Activated CD4-positive, CD25-positive, alpha-beta regulatory T cell treated with anti-CD3 and anti-CD28 coated beads, Interleukin-2, amount 50 U/mL, for 24 hours (primary cell): ENCODE measurements around the gene HAPSTR1.
A peak's percentile ranks its signal among the peaks of the same experiment; 100 is the strongest.
"Not testable (repeated sequence)": the region's sequence is repeated elsewhere in the genome, so short reads cannot be mapped to it uniquely, and the experiment has no call there.

ENCODE experiments used
- ATAC-seq, 2 donors: fragments of 150-1000 bp; cut with Tn5 transposase; one replicate each; pipeline ENCODE4 v1.10.0; 2021; ENCODE audit warnings: mild to moderate bottlenecking in 1 of 2, moderate library complexity in 1 of 2

HAPSTR1 gene, protein sequence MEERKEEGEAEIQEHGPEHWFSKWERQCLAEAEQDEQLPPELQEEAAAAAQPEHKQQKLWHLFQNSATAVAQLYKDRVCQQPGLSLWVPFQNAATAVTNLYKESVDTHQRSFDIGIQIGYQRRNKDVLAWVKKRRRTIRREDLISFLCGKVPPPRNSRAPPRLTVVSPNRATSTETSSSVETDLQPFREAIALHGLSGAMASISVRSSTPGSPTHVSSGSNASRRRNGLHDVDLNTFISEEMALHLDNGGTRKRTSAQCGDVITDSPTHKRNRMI

DNA sequence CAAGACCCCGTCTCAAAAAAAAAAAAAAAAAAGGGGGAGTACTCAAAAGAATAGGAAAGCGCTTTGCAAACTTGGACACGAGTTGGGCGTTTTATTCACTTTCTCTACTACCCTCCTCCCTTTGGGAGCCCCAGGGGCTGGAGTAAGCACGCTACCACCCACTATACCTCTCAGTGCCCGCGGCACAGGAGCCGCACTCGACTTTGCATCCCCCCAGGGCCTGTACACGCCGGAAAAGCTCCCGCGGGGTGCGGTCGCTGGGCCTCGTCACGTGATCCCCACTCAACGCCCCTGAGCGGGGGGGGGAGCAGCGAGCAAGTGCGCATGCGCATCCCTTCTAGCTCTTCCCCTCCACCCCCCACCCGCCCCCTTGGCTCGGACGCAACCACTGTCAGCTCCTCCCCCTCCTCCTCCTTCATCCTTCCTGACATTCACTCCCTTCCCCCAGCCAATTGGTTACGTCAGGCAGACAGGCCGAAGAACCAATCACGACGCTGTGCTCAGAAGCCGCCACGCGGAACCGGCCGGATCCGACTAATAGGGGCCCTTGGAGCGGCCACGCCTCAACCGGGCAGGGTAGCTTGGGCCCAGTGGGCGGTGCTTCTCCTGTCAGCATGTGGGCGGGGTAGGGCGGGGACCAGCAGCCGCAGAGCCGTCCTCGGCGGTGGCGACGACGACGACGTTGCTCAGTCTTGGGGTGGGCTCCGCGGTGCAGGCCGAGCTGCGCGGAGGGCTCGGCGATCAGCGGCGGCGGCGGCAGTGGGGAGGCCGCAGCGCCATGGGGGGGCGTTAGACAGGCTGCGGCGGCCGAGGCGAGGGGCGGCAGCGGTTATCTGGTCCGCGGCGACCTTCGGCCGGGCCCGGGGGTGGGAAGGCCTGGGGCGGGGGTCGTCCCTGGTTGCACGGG lies at the start of gene HAPSTR1:
HAPSTR1 (plus strand) TSS at position 685 of the 907 bp plus-strand sequence. CDS start 401 bp downstream, outside the sequence.
- peak; percentile 92 to 93 for ATAC-seq

- ATAC-seq, result no peak
Measured at GRCh38 chr16:9042533-9042932, 48.9 kb upstream of the HAPSTR1 start.

DNA sequence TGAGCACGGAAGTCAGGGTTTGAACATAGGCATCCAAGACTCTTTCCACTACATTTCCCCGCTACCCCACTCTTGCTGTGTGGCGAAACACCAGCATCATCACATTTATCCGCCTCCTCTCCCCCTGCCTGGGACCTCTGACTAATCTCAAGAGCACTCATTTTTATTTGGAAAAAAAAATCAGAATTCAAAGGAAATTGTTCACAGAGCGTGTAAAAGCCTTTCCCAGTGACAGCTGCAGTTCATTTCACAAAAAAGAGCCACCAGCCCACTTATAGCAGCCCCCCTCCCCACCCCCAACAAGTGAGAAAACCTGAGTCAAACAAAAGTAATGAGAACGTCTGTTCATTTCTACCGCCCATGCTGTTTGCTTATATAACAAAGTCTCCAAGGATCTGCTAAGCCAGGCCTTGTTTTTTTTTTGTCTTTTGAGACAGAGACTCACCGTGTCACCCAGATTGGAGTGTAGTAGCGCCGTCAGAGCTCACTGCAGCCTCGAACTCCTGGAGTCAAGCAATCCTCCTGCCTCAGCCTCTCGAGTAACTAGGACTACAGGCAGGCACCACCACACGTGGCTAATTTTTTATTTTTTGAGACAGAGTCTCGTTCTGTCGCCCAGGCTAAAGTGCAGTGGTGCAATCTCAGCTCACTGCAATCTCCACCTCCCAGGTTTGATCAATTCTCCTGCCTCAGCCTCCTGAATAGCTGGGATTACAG lies 48.3 kb upstream of the HAPSTR1 start:
- ATAC-seq, result no peak

- ATAC-seq, result not testable (repeated sequence)
Measured at GRCh38 chr16:9045562-9045961, 45.9 kb upstream of the HAPSTR1 start.

DNA sequence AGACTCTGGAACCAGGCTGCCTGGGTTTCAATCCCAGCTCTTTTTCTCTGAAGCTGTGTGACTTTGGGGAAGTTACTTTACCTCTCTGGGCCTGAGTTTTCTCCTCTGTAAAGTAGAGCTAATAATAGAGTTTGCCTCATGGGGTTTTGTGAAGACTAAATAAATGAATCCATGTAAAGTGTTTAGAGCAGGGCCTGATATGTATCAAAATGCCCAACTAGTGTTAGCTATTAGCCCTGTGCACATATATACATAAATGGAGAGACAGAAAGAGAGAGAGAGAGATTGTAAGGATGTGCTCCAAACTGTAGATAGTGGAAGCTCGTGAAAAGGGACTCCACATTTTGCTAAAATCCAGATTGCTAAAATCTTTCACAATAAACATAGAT lies 44.8 kb upstream of the HAPSTR1 start:
- ATAC-seq, result no peak

DNA sequence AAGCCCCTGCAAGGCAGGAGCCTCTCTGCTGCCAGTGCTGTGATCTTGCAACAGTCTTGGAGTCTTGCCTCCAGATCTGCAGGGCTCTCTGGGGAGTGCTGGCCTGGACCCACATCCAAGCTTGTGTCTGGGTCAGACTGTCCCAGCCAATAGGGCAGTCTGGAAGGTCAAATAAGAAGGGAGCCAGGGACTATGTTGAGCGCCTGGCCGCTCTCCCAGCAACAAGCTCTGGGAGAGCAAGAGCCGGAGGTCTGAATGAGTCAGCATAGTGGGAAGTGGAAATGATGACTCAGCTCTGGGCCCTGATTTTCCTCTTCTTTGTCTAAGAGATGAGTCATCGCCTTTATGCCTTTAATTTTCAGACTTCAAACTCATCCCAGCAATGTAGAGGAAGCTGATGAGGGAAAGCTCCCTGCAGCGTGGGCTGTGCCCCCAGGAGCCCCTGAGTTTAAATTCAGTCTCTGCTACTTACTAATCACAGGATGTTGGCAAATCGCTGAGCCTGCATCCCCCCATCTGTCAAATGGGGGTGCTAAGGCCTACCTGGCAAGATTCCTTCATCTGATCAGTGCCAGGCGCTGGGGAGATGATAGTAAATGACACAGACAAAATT lies 43.6 kb upstream of the HAPSTR1 start:
- peak; percentile 62 to 64 for ATAC-seq

- ATAC-seq, result no peak
Measured at GRCh38 chr16:9048302-9048700, 43.1 kb upstream of the HAPSTR1 start.

GRCh38 chr16:9049241-9049640 lies 42.2 kb upstream of the HAPSTR1 start:
- ATAC-seq, result no peak

DNA sequence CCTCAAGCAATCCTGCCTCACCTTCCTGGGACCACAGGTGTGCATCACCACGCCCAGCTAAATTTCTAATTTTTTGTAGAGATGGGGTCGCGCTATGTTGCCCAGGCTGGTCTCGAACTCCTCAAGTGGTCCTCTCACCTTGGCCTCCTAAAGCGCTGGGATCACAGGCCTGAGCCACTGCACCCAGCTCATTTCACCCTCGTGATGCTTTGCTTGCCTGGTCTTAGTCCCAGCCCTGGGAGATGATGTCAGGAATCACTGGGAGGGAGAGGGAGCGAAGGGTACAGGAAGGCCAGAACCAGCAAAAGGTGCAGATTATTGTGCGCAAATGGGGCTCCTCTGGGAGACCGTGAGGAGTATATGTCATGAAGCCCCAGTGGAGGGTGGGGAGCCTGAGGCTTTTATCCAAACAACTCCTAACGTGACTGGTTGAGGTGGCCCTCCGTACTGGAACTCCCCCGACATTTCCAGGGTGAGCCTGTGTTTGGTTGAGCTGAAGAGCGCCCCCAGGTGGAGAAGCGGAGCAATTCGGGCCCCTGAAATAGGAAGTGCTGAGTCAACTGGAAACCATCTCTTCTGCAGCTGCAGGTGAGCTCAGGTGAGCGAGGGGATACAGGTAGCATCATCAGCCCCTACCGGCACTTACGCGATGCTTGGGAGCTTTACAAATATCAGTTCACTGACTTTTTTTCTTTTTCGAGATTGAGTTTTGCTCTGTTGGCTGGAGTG lies 41.2 kb upstream of the HAPSTR1 start:
- no peak for ATAC-seq

- ATAC-seq, result peak; percentile 17 to 49
Measured at GRCh38 chr16:9053006-9053601, 38.3 kb upstream of the HAPSTR1 start.

- peak; percentile 44 to 45 for ATAC-seq
Measured at GRCh38 chr16:9054460-9054859, 37.0 kb upstream of the HAPSTR1 start.

GRCh38 chr16:9055115-9055514 lies 36.3 kb upstream of the HAPSTR1 start:
- no peak for ATAC-seq

GRCh38 chr16:9055661-9056060 lies 35.8 kb upstream of the HAPSTR1 start:
- ATAC-seq, result no peak

- no peak for ATAC-seq
Measured at GRCh38 chr16:9056061-9056460, 35.4 kb upstream of the HAPSTR1 start.

GRCh38 chr16:9058211-9058610 lies 33.2 kb upstream of the HAPSTR1 start:
- ATAC-seq, result no peak

- no peak for ATAC-seq
Measured at GRCh38 chr16:9060225-9060624, 31.2 kb upstream of the HAPSTR1 start.

DNA sequence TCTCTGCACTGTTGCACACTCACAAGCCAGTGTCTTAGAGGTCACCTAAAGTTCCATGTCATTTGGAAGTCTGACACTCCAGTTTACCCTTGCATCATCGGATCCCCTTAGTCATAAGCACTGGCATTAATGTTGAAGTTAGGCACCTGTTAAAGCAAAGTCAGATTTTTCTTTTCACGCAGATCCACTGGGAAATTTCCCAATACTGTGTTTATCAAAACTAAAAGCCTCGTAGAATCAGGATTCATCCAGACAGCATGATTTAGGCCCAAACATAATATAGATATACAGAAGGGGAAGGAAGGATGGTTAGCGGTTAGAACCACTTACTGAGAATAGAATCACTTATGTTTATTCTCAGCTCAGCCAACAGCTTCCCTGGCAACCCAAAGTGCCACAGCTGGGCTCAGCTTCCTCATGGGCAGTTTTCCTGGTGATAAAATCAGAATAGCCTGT lies 30.1 kb upstream of the HAPSTR1 start:
- ATAC-seq, result no peak

- ATAC-seq, result no peak
Measured at GRCh38 chr16:9062301-9062700, 29.1 kb upstream of the HAPSTR1 start.

GRCh38 chr16:9065077-9065476 lies 26.4 kb upstream of the HAPSTR1 start:
- no peak for ATAC-seq

GRCh38 chr16:9068886-9069285 lies 22.6 kb upstream of the HAPSTR1 start:
- ATAC-seq, result no peak

- ATAC-seq, result no peak
Measured at GRCh38 chr16:9070254-9070653, 21.2 kb upstream of the HAPSTR1 start.

DNA sequence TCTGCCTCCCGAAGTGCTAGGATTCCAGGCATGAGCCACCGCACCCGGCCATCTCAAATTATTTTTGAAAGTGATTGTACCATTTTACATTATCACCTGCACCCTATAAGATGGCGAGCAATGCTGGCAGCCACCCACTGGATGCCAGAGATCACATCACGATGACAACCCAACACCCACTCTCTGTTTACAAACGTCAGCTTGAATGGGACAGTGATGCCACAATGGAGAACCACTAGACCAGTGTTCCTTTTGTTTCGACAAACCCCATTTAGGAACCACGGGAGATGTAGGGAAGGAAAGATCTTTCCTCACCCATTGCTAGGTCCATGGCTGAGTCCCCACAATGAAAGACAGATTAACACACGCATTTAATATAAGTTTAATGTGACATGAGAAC lies 20.1 kb upstream of the HAPSTR1 start:
- ATAC-seq, result no peak
